OCI-LY1 (cell line): Measurements from ENCODE around the gene STYK1.

Experiments used
- H2AFZ ChIP-seq: fragments of 200-600 bp; sonication (generic), shearing (Covaris generic); 2 replicates; pipeline ENCODE4 v1.6.0; 2014; ENCODE audit warnings: antibody characterized with exemption, mild to moderate bottlenecking, low read length
- H3F3A ChIP-seq: fragments of 200-600 bp; sonication (generic), shearing (Covaris generic); 2 replicates; pipeline ENCODE4 v1.6.0; 2014; ENCODE audit warnings: mild to moderate bottlenecking, antibody characterized with exemption, low read length, moderate library complexity; ENCODE audit not compliant: insufficient read depth
- H3K27ac ChIP-seq: fragments of 200-600 bp; sonication (generic); 2 replicates; pipeline ENCODE4 v1.5.1; 2014; ENCODE audit warnings: low read length, mixed run types, mild to moderate bottlenecking, low read depth; ENCODE audit not compliant: poor library complexity, severe bottlenecking
- H3K27me3 ChIP-seq: fragments of 200-600 bp; sonication (generic); 2 replicates; pipeline ENCODE4 v1.6.0; 2014; ENCODE audit warnings: antibody characterized with exemption, mild to moderate bottlenecking, low read length, moderate library complexity; ENCODE audit not compliant: insufficient read depth
- H3K36me3 ChIP-seq: fragments of 200-600 bp; sonication (generic); 2 replicates; pipeline ENCODE4 v1.6.1; 2014; ENCODE audit warnings: mild to moderate bottlenecking, antibody characterized with exemption, low read length, moderate library complexity, mixed read lengths; ENCODE audit not compliant: insufficient read depth
- H3K4me1 ChIP-seq: fragments of 200-600 bp; sonication (generic); 2 replicates; pipeline ENCODE4 v1.5.1; 2014; ENCODE audit warnings: mild to moderate bottlenecking, low read length, moderate library complexity; ENCODE audit not compliant: insufficient read depth, severe bottlenecking
- H3K4me2 ChIP-seq: fragments of 200-600 bp; sonication (generic), shearing (Covaris generic); 2 replicates; pipeline ENCODE4 v1.6.1; 2014; ENCODE audit warnings: low read length
- H3K4me3 ChIP-seq: fragments of 200-600 bp; sonication (generic); 2 replicates; pipeline ENCODE4 v1.5.1; 2014; ENCODE audit warnings: low read length, low read depth, mild to moderate bottlenecking, mixed read lengths; ENCODE audit not compliant: poor library complexity, severe bottlenecking
- H3K79me2 ChIP-seq: fragments of 200-600 bp; shearing (Covaris generic); 2 replicates; pipeline ENCODE4 v1.6.1; 2016; ENCODE audit warnings: mixed run types, low read length, mixed read lengths; ENCODE audit not compliant: insufficient read depth
- H3K9ac ChIP-seq: fragments of 200-600 bp; sonication (generic), shearing (Covaris generic); 2 replicates; pipeline ENCODE4 v1.6.1; 2014; ENCODE audit warnings: mild to moderate bottlenecking, low read length, mixed read lengths
- H3K9me2 ChIP-seq: fragments of 200-600 bp; sonication (generic), shearing (Covaris generic); 2 replicates; pipeline ENCODE4 v1.6.1; 2014; ENCODE audit warnings: low read depth, mild to moderate bottlenecking, low read length, mixed read lengths
- H3K9me3 ChIP-seq: fragments of 200-600 bp; shearing (Covaris generic); 2 replicates; pipeline ENCODE4 v1.6.1; 2014; ENCODE audit warnings: low read length, mixed read lengths
- H4K20me1 ChIP-seq: fragments of 200-600 bp; sonication (generic), shearing (Covaris generic); 2 replicates; pipeline ENCODE4 v1.6.0; 2016; ENCODE audit warnings: mild to moderate bottlenecking, low read length; ENCODE audit not compliant: insufficient read depth
- EZH2 ChIP-seq: fragments of 200-600 bp; sonication (generic), shearing (Covaris generic); IDR thresholded peaks from 2 replicates; pipeline ENCODE4 v1.8.0; 2017; ENCODE audit warnings: borderline replicate concordance, mixed run types, mild to moderate bottlenecking, antibody characterized with exemption, low read length, moderate library complexity, mixed read lengths
- TF ChIP-seq, protein P1 (sequence below): fragments of 200-600 bp; sonication (generic), shearing (Covaris generic); IDR thresholded peaks from 2 replicates; pipeline ENCODE4 v1.5.1; 2017; ENCODE audit warnings: mild to moderate bottlenecking, antibody characterized with exemption, low read length, moderate library complexity, mixed read lengths

The STYK1 gene

DNA sequence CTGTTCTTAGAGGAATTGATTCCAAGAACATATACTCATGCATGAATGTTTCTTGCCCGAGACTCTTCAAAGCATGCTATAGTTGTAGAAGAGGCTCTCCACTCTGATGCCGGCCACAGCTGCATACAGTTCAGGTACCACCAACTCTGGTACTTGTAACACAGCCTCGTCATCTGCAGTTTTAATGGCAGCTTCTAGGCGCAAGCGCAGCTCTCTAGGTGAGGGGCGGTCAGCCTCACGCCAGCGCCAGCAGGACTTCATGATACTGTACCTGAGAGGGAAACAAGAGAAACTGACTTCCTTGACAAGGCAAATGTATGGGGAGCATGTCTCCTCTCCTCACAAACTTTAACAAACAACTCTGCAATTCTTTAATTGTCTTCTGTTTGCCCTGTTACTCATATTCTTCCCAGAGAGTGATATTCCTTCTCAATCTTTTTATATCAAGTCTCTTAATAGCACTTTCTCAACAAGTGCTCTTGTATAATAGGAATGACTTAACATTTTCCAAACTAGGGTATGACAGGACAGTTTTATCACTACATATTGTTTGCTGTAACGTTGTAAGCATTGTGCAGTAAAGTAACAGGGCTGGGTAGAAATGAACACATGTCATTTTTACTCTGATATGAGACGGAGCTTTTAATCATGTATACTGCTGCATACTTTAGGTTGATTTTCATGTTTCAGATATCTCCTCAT lies 53.6 kb downstream of the STYK1 start:
- Histone ChIP-seq H2AFZ (no peak overlapping the region), H3K79me2 (no peaks in the 10 kb centered on the region), H3K27ac (no peak overlapping the region), H3K36me3 (0 out of 2 replicates have a peak, but pooled peaks cover 7% of the 10 kb centered on the region), H3K4me3 (no peak overlapping the region), H3K4me1 (no peaks in the 10 kb centered on the region), H3K9me2 (no peaks in the 10 kb centered on the region), H3K9me3 (no peaks in the 10 kb centered on the region), H4K20me1 (no peaks in the 10 kb centered on the region), H3K9ac (no peak overlapping the region), H3F3A (no peaks in the 10 kb centered on the region), H3K4me2 (no peak overlapping the region), H3K27me3 (no peaks in the 10 kb centered on the region)
- no peak for TF ChIP-seq EZH2
- TF ChIP-seq, protein P1, sequence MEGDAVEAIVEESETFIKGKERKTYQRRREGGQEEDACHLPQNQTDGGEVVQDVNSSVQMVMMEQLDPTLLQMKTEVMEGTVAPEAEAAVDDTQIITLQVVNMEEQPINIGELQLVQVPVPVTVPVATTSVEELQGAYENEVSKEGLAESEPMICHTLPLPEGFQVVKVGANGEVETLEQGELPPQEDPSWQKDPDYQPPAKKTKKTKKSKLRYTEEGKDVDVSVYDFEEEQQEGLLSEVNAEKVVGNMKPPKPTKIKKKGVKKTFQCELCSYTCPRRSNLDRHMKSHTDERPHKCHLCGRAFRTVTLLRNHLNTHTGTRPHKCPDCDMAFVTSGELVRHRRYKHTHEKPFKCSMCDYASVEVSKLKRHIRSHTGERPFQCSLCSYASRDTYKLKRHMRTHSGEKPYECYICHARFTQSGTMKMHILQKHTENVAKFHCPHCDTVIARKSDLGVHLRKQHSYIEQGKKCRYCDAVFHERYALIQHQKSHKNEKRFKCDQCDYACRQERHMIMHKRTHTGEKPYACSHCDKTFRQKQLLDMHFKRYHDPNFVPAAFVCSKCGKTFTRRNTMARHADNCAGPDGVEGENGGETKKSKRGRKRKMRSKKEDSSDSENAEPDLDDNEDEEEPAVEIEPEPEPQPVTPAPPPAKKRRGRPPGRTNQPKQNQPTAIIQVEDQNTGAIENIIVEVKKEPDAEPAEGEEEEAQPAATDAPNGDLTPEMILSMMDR = no peak

GRCh38 chr12:10618338-10618987 lies 55.4 kb downstream of the STYK1 start:
- H2AFZ ChIP-seq = no peak overlapping the region
- no peaks in the 10 kb centered on the region for H3K27me3 ChIP-seq
- TF ChIP-seq, protein P1 = no peak
- no peak for TF ChIP-seq EZH2
- no peaks in the 10 kb centered on the region for H3F3A ChIP-seq
- no peaks in the 10 kb centered on the region for H4K20me1 ChIP-seq
- H3K4me3 ChIP-seq = no peak overlapping the region
- H3K79me2 ChIP-seq = no peaks in the 10 kb centered on the region
- H3K4me1 ChIP-seq = peaks cover 7% of the 10 kb centered on the region
- no peaks in the 10 kb centered on the region for H3K36me3 ChIP-seq
- H3K9me2 ChIP-seq = no peaks in the 10 kb centered on the region
- H3K9me3 ChIP-seq = no peaks in the 10 kb centered on the region
- no peak overlapping the region for H3K9ac ChIP-seq
- H3K4me2 ChIP-seq = no peak overlapping the region
- H3K27ac ChIP-seq = no peak overlapping the region

GRCh38 chr12:10617863-10618262 lies 56.0 kb downstream of the STYK1 start:
- H3K9me2 ChIP-seq = no peaks in the 10 kb centered on the region
- peaks cover 4% of the 10 kb centered on the region for H3K79me2 ChIP-seq
- peaks cover 7% of the 10 kb centered on the region for H3K4me1 ChIP-seq
- no peaks in the 10 kb centered on the region for H3K36me3 ChIP-seq
- no peak overlapping the region for H3K4me2 ChIP-seq
- no peaks in the 10 kb centered on the region for H3K27me3 ChIP-seq
- no peaks in the 10 kb centered on the region for H3K9me3 ChIP-seq
- no peaks in the 10 kb centered on the region for H3F3A ChIP-seq
- H3K9ac ChIP-seq = no peak overlapping the region
- H2AFZ ChIP-seq = no peak overlapping the region
- TF ChIP-seq EZH2 = no peak
- TF ChIP-seq, protein P1 = no peak
- no peak overlapping the region for H3K27ac ChIP-seq
- H3K4me3 ChIP-seq = no peak overlapping the region
- H4K20me1 ChIP-seq = no peaks in the 10 kb centered on the region
